HepG2 (cell line): ENCODE measurements around the gene BAHCC1. TPM values are rescaled to one million over a fixed set of nuclear protein-coding genes. Genes with fewer than 3 reads are reported as not detected.
A peak's percentile ranks its signal among the peaks of the same experiment; 100 is the strongest.

Source experiments
- GATAD2A ChIP-seq: IDR thresholded peaks from 2 replicates; pipeline ENCODE4 v1.6.1; 2016
- KLF16 ChIP-seq, 2 experiments: sonication (generic) in 1 of 2; formaldehyde crosslinking in 1 of 2; IDR thresholded peaks; 2 replicates each; pipeline versions ENCODE4 v1.6.1 to v1.8.0; 2016 to 2023; ENCODE audit warnings: missing genetic modification reagents in 2 of 2, missing compliant biosample characterization in 1 of 2
- LCORL ChIP-seq, 2 experiments: fragments of 450-650 bp in 1 of 2; sonication (generic) in 1 of 2; formaldehyde crosslinking in 1 of 2; IDR thresholded peaks; 2 replicates each; pipeline versions ENCODE4 v1.5.0 to v1.6.1; 2017 to 2020; ENCODE audit warnings: antibody characterized with exemption in 1 of 2, missing genetic modification reagents in 1 of 2
- NCOA2 ChIP-seq: sonication (generic); formaldehyde crosslinking; IDR thresholded peaks from 2 replicates; pipeline ENCODE4 v1.8.0; 2022; ENCODE audit warnings: inconsistent platforms
- ZNF34 ChIP-seq: sonication (generic); formaldehyde crosslinking; IDR thresholded peaks from 2 replicates; pipeline ENCODE4 v1.4.0; 2020; ENCODE audit warnings: mild to moderate bottlenecking, missing genetic modification reagents, borderline replicate concordance
- ZNF678 ChIP-seq: sonication (generic); formaldehyde crosslinking; IDR thresholded peaks from 2 replicates; pipeline ENCODE4 v1.4.0; 2020; ENCODE audit warnings: mild to moderate bottlenecking, missing genetic modification reagents
- polyA plus RNA-seq, 8 experiments: library from polyadenylated mRNA; depleted of rRNA in 3 of 8; stranded (reverse) in 7 of 8; unstranded in 1 of 8; fragments of >200 nt; fragmentation: Illumina TruSeq in 4 of 8; extraction: Trizol in 4 of 8; gene quantifications; 2 replicates each; pipeline versions ENCODE4 v1.2.1 to v1.2.3, GENCODE V29; 2011 to 2016; ENCODE audit warnings: low read depth in 4 of 8, missing spikeins in 1 of 8, mixed read lengths in 1 of 8; ENCODE audit not compliant: insufficient read depth in 1 of 8
- total RNA-seq, 5 experiments: library from RNA; depleted of rRNA; stranded (reverse); fragments of >200 nt; fragmentation: Illumina TruSeq; extraction: Trizol; gene quantifications; 2 replicates each; pipeline ENCODE4 v1.2.3, GENCODE V29; 2016; ENCODE audit warnings: low read depth in 1 of 5
- TF ChIP-seq, protein P1 (sequence below): sonication (generic); formaldehyde crosslinking; IDR thresholded peaks from 2 replicates; pipeline ENCODE4 v1.4.0; 2020; ENCODE audit warnings: missing genetic modification reagents
- TF ChIP-seq, protein P2 (sequence below): sonication (generic); formaldehyde crosslinking; IDR thresholded peaks from 2 replicates; pipeline ENCODE4 v1.4.0; 2020; ENCODE audit warnings: missing genetic modification reagents, borderline replicate concordance
- TF ChIP-seq, protein P3 (sequence below): sonication (generic); formaldehyde crosslinking; IDR thresholded peaks from 2 replicates; pipeline ENCODE4 v1.5.0; 2020; ENCODE audit warnings: missing genetic modification reagents, mild to moderate bottlenecking, borderline replicate concordance
- TF ChIP-seq, protein P4 (sequence below): sonication (generic); formaldehyde crosslinking; IDR thresholded peaks from 2 replicates; pipeline ENCODE4 v1.8.0; 2022; ENCODE audit warnings: mild to moderate bottlenecking, missing genetic modification reagents, moderate library complexity
- TF ChIP-seq, protein P5 (sequence below): sonication (generic); formaldehyde crosslinking; IDR thresholded peaks from 2 replicates; pipeline ENCODE4 v1.5.1; 2020; ENCODE audit warnings: mild to moderate bottlenecking, missing genetic modification reagents, borderline replicate concordance

Gene BAHCC1
- total and polyA plus RNA-seq, 2 of the 13 experiments (the other 11 are each of a cell fraction or from before 2014, with no cell fraction given), result 1.4 to 1.7 TPM

DNA sequence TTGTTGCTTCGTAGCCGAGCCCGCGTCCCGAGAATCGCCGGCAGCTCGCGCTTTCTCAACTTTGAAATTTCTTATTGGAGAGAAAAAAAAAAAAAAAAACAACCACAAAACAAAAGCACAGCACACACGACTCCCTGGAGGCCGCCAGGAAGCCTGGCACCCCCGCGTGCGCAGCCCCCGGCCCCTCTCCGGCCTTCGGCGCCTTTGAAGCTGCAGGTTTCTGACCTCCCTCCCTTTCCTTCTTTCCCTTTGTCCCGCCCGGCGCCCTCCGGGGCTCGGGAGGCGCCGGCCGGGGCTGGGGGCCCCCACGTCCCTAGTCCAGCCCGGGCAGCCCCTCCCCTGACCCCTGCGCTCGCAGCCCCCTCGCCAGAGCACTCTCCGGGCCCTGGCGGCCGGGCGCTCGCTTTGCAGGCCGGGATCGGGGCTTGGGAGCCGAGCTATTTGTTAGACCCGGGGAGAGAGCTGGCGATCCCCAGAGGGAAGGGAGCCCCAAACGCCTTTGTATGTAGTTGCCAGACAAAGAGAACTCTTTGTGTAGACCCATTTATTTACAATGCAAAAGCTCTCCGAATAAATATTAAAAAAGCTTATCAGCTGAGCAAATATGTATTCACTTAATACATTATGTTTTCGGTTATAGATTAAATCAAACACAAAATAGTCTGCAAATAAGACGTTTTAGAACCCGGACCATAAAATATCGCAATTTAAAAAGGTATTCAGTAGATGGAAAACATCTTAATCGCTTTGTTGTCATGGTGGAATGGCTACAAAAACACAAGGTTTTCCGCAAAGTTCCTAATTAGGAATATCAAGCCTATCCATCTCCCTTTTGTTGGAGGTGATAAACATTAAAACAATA lies 2.3 kb downstream of the BAHCC1 start (continued):
- TF ChIP-seq, protein P1, sequence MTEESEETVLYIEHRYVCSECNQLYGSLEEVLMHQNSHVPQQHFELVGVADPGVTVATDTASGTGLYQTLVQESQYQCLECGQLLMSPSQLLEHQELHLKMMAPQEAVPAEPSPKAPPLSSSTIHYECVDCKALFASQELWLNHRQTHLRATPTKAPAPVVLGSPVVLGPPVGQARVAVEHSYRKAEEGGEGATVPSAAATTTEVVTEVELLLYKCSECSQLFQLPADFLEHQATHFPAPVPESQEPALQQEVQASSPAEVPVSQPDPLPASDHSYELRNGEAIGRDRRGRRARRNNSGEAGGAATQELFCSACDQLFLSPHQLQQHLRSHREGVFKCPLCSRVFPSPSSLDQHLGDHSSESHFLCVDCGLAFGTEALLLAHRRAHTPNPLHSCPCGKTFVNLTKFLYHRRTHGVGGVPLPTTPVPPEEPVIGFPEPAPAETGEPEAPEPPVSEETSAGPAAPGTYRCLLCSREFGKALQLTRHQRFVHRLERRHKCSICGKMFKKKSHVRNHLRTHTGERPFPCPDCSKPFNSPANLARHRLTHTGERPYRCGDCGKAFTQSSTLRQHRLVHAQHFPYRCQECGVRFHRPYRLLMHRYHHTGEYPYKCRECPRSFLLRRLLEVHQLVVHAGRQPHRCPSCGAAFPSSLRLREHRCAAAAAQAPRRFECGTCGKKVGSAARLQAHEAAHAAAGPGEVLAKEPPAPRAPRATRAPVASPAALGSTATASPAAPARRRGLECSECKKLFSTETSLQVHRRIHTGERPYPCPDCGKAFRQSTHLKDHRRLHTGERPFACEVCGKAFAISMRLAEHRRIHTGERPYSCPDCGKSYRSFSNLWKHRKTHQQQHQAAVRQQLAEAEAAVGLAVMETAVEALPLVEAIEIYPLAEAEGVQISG (CRISPR knock-in tag), result no peak
- TF ChIP-seq, protein P2, sequence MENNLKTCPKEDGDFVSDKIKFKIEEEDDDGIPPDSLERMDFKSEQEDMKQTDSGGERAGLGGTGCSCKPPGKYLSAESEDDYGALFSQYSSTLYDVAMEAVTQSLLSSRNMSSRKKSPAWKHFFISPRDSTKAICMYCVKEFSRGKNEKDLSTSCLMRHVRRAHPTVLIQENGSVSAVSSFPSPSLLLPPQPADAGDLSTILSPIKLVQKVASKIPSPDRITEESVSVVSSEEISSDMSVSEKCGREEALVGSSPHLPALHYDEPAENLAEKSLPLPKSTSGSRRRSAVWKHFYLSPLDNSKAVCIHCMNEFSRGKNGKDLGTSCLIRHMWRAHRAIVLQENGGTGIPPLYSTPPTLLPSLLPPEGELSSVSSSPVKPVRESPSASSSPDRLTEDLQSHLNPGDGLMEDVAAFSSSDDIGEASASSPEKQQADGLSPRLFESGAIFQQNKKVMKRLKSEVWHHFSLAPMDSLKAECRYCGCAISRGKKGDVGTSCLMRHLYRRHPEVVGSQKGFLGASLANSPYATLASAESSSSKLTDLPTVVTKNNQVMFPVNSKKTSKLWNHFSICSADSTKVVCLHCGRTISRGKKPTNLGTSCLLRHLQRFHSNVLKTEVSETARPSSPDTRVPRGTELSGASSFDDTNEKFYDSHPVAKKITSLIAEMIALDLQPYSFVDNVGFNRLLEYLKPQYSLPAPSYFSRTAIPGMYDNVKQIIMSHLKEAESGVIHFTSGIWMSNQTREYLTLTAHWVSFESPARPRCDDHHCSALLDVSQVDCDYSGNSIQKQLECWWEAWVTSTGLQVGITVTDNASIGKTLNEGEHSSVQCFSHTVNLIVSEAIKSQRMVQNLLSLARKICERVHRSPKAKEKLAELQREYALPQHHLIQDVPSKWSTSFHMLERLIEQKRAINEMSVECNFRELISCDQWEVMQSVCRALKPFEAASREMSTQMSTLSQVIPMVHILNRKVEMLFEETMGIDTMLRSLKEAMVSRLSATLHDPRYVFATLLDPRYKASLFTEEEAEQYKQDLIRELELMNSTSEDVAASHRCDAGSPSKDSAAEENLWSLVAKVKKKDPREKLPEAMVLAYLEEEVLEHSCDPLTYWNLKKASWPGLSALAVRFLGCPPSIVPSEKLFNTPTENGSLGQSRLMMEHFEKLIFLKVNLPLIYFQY, result no peak
- TF ChIP-seq, protein P3, sequence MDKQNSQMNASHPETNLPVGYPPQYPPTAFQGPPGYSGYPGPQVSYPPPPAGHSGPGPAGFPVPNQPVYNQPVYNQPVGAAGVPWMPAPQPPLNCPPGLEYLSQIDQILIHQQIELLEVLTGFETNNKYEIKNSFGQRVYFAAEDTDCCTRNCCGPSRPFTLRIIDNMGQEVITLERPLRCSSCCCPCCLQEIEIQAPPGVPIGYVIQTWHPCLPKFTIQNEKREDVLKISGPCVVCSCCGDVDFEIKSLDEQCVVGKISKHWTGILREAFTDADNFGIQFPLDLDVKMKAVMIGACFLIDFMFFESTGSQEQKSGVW (CRISPR knock-in tag), result no peak
- TF ChIP-seq GATAD2A (CRISPR knock-in tag) (peak; percentile 65), LCORL (IDR thresholded peaks at IDR 0.05) (no peak), LCORL (CRISPR knock-in tag; IDR thresholded peaks at IDR 0.05) (no peak; the same call in 1 of the 2 replicates), NCOA2 (CRISPR knock-in tag) (peak; percentile 79), ZNF34 (CRISPR knock-in tag) (no peak), ZNF678 (CRISPR knock-in tag) (0 out of 2 replicates have a peak, but pooled peaks have one; percentile 17), KLF16 (CRISPR knock-in tag; IDR thresholded peaks at IDR 0.05) (peak in 1 of 2 experiments; percentile 69; a peak in 1 of 4 replicates)
- TF ChIP-seq, protein P4, sequence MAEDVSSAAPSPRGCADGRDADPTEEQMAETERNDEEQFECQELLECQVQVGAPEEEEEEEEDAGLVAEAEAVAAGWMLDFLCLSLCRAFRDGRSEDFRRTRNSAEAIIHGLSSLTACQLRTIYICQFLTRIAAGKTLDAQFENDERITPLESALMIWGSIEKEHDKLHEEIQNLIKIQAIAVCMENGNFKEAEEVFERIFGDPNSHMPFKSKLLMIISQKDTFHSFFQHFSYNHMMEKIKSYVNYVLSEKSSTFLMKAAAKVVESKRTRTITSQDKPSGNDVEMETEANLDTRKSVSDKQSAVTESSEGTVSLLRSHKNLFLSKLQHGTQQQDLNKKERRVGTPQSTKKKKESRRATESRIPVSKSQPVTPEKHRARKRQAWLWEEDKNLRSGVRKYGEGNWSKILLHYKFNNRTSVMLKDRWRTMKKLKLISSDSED (CRISPR knock-in tag), result no peak
- TF ChIP-seq, protein P5, sequence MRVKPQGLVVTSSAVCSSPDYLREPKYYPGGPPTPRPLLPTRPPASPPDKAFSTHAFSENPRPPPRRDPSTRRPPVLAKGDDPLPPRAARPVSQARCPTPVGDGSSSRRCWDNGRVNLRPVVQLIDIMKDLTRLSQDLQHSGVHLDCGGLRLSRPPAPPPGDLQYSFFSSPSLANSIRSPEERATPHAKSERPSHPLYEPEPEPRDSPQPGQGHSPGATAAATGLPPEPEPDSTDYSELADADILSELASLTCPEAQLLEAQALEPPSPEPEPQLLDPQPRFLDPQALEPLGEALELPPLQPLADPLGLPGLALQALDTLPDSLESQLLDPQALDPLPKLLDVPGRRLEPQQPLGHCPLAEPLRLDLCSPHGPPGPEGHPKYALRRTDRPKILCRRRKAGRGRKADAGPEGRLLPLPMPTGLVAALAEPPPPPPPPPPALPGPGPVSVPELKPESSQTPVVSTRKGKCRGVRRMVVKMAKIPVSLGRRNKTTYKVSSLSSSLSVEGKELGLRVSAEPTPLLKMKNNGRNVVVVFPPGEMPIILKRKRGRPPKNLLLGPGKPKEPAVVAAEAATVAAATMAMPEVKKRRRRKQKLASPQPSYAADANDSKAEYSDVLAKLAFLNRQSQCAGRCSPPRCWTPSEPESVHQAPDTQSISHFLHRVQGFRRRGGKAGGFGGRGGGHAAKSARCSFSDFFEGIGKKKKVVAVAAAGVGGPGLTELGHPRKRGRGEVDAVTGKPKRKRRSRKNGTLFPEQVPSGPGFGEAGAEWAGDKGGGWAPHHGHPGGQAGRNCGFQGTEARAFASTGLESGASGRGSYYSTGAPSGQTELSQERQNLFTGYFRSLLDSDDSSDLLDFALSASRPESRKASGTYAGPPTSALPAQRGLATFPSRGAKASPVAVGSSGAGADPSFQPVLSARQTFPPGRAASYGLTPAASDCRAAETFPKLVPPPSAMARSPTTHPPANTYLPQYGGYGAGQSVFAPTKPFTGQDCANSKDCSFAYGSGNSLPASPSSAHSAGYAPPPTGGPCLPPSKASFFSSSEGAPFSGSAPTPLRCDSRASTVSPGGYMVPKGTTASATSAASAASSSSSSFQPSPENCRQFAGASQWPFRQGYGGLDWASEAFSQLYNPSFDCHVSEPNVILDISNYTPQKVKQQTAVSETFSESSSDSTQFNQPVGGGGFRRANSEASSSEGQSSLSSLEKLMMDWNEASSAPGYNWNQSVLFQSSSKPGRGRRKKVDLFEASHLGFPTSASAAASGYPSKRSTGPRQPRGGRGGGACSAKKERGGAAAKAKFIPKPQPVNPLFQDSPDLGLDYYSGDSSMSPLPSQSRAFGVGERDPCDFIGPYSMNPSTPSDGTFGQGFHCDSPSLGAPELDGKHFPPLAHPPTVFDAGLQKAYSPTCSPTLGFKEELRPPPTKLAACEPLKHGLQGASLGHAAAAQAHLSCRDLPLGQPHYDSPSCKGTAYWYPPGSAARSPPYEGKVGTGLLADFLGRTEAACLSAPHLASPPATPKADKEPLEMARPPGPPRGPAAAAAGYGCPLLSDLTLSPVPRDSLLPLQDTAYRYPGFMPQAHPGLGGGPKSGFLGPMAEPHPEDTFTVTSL (CRISPR knock-in tag), result no peak
